HepG2 (cell line): Measurements from ENCODE around the gene KRT82. TPM values are rescaled to one million over a fixed set of nuclear protein-coding genes. Genes with fewer than 3 reads are reported as not detected.
"Not testable (repeated sequence)": the region's sequence is repeated elsewhere in the genome, so short reads cannot be mapped to it uniquely, and the experiment has no call there.

Source experiments
- ATAC-seq: fragments of 200-7000 bp; cut with Tn5 transposase; 3 replicates; pipeline ENCODE4 v1.9.1; 2020; ENCODE audit warnings: mild to moderate bottlenecking, moderate library complexity
- BruUV-seq: library from RNA; stranded (reverse); fragments of 400-500 nt; replicated peaks from 2 replicates; lab custom pipeline; 2021; lab: Mats Ljungman, UMichigan
- CTCF ChIA-PET: fragments of 300-600 bp; formaldehyde crosslinking; extraction: SDS; loops from one replicate; lab custom pipeline; 2021; ENCODE audit warnings: low total read pairs, inconsistent platforms, low intra/inter-chr PET ratio; lab: Yijun Ruan, JAX
- POLR2A ChIA-PET: fragments of 350-600 bp; sonication (Branson Sonifier 250); formaldehyde crosslinking; loops from one replicate; lab custom pipeline; 2020; ENCODE audit warnings: antibody characterized with exemption, inconsistent platforms; lab: Yijun Ruan, JAX
- DNase-seq: peaks from one replicate; pipeline ENCODE4 v3.0.0-alpha.2; 2015; ENCODE audit warnings: low spot score
- FAIRE-seq: peaks from 3 replicates; lab custom pipeline; 2011; peaks lifted over from hg19 to GRCh38; lab: Jason Lieb, UNC
- H2AFZ ChIP-seq: one replicate; pipeline ENCODE4 v1.6.1; 2011; ENCODE audit warnings: low read length, inconsistent platforms
- H3K27ac ChIP-seq: fragments of 300-600 bp; 3 replicates; pipeline ENCODE4 v1.8.0; 2011; ENCODE audit warnings: mixed run types, mild to moderate bottlenecking, mixed read lengths, low read length, inconsistent platforms; ENCODE audit not compliant: insufficient read depth; ENCODE audit errors: extremely low read length
- H3K27me3 ChIP-seq, 2 experiments: fragments of 200-600 bp in 1 of 2; 2 replicates in 1 of 2; 3 replicates in 1 of 2; pipeline versions ENCODE4 v1.6.0 to v1.8.0; 2011; ENCODE audit warnings: low read length in 2 of 2, mild to moderate bottlenecking in 2 of 2, moderate library complexity in 2 of 2, inconsistent platforms in 1 of 2; ENCODE audit not compliant: insufficient read depth in 2 of 2, control insufficient read depth in 1 of 2
- H3K36me3 ChIP-seq, 2 experiments: fragments of 200-600 bp in 1 of 2; replicated peaks in 1 of 2; 2 replicates in 1 of 2; 3 replicates in 1 of 2; pipeline versions ENCODE4 v1.5.1 to v1.8.0; 2011; ENCODE audit warnings: low read length in 2 of 2, inconsistent platforms in 1 of 2; ENCODE audit not compliant: insufficient read depth in 2 of 2, control insufficient read depth in 1 of 2
- H3K4me1 ChIP-seq: 2 replicates; pipeline ENCODE4 v1.5.1; 2012; ENCODE audit warnings: low read length, inconsistent platforms; ENCODE audit not compliant: insufficient read depth
- H3K4me2 ChIP-seq: 2 replicates; pipeline ENCODE4 v1.6.0; 2011; ENCODE audit warnings: low read depth, low read length, inconsistent platforms
- H3K4me3 ChIP-seq, 3 experiments: fragments of 200-600 bp in 1 of 3; sonication (generic), shearing (Covaris generic) in 1 of 3; replicated peaks in 1 of 3; 2 replicates each; pipeline ENCODE4 v1.5.1; 2011 to 2016; ENCODE audit warnings: low read length in 3 of 3, inconsistent platforms in 2 of 3, low read depth in 2 of 3, mild to moderate bottlenecking in 2 of 3, control low read depth in 1 of 3, mixed read lengths in 1 of 3; ENCODE audit not compliant: insufficient read depth in 1 of 3
- H3K79me2 ChIP-seq: one replicate; pipeline ENCODE4 v1.6.1; 2011; ENCODE audit warnings: low read length, inconsistent platforms; ENCODE audit not compliant: insufficient read depth
- H3K9ac ChIP-seq: 2 replicates; pipeline ENCODE4 v1.6.0; 2011; ENCODE audit warnings: mild to moderate bottlenecking, low read depth, low read length, inconsistent platforms; ENCODE audit not compliant: insufficient read depth
- H3K9me3 ChIP-seq: 2 replicates; pipeline ENCODE4 v1.5.1; 2012; ENCODE audit warnings: mild to moderate bottlenecking, low read length
- H4K20me1 ChIP-seq: 2 replicates; pipeline ENCODE4 v1.6.0; 2011; ENCODE audit warnings: inconsistent platforms, mild to moderate bottlenecking, low read length, moderate library complexity; ENCODE audit not compliant: insufficient read depth
- BHLHE40 ChIP-seq: IDR thresholded peaks from 2 replicates; pipeline ENCODE4 v1.6.1; 2011; ENCODE audit warnings: low read length, improper control_type of control experiment
- FOXA1 ChIP-seq, 2 experiments: fragments of 450-650 bp in 1 of 2; sonication (generic) in 1 of 2; formaldehyde crosslinking in 1 of 2; IDR thresholded peaks; 2 replicates each; pipeline versions ENCODE4 v1.4.0 to v1.6.1; 2016 to 2020; ENCODE audit warnings: missing genetic modification reagents in 1 of 2
- JARID2 ChIP-seq: sonication (generic); formaldehyde crosslinking; IDR thresholded peaks from 2 replicates; pipeline ENCODE4 v1.8.1; 2023; ENCODE audit warnings: missing genetic modification reagents, inconsistent platforms; ENCODE audit not compliant: insufficient replicate concordance
- MAFG ChIP-seq: sonication (generic); formaldehyde crosslinking; IDR thresholded peaks from 2 replicates; pipeline ENCODE4 v1.5.1; 2020; ENCODE audit warnings: mild to moderate bottlenecking, missing genetic modification reagents
- TERF1 ChIP-seq: sonication (generic); formaldehyde crosslinking; IDR thresholded peaks from 2 replicates; pipeline ENCODE4 v1.8.0; 2022; ENCODE audit warnings: mild to moderate bottlenecking, missing genetic modification reagents, moderate library complexity
- XRCC5 ChIP-seq: fragments of 200-400 bp; formaldehyde crosslinking; optimal IDR thresholded peaks from 2 replicates; pipeline ENCODE3; 2017; ENCODE audit warnings: mild to moderate bottlenecking, low read length
- ZNF720 ChIP-seq: sonication (generic); formaldehyde crosslinking; IDR thresholded peaks from 2 replicates; pipeline ENCODE4 v1.4.0; 2020; ENCODE audit warnings: missing genetic modification reagents
- WGBS: methylation state at CpG from one replicate; pipeline ENCODE4 v1.1.6; 2017; ENCODE audit warnings: low lambda C conversion rate; 5-methylcytosine and 5-hydroxymethylcytosine counted together
- in situ Hi-C: cut with HindIII; loops from 2 replicates; pipeline ENCODE4 v1.10.0; 2017; ENCODE audit warnings: low pct_unique_long_range_greater_than_20kb; ENCODE audit not compliant: extremely low pct_ligation_motif_present
- intact Hi-C: fragments of 100-400 bp; cut with micrococcal nuclease; formaldehyde crosslinking; loops from one replicate; pipeline ENCODE4 v1.10.0; 2022; ENCODE audit not compliant: unreplicated experiment
- polyA plus RNA-seq, 8 experiments: library from polyadenylated mRNA; depleted of rRNA in 3 of 8; stranded (reverse) in 7 of 8; unstranded in 1 of 8; fragments of >200 nt; fragmentation: Illumina TruSeq in 4 of 8; extraction: Trizol in 4 of 8; gene quantifications; 2 replicates each; pipeline versions ENCODE4 v1.2.1 to v1.2.3, GENCODE V29; 2011 to 2016; ENCODE audit warnings: low read depth in 4 of 8, missing spikeins in 1 of 8, mixed read lengths in 1 of 8; ENCODE audit not compliant: insufficient read depth in 1 of 8
- total RNA-seq, 5 experiments: library from RNA; depleted of rRNA; stranded (reverse); fragments of >200 nt; fragmentation: Illumina TruSeq; extraction: Trizol; gene quantifications; 2 replicates each; pipeline ENCODE4 v1.2.3, GENCODE V29; 2016; ENCODE audit warnings: low read depth in 1 of 5
- TF ChIP-seq, protein P1 (sequence below): IDR thresholded peaks from 2 replicates; pipeline ENCODE4 v1.6.1; 2016; ENCODE audit warnings: missing compliant biosample characterization, missing genetic modification reagents, borderline replicate concordance
- TF ChIP-seq, protein P2 (sequence below): IDR thresholded peaks from 2 replicates; pipeline ENCODE4 v1.6.1; 2012; ENCODE audit warnings: inconsistent platforms

Gene KRT82
- total and polyA plus RNA-seq, 2 of the 13 experiments (the other 11 are each of a cell fraction or from before 2014, with no cell fraction given) = not detected

DNA sequence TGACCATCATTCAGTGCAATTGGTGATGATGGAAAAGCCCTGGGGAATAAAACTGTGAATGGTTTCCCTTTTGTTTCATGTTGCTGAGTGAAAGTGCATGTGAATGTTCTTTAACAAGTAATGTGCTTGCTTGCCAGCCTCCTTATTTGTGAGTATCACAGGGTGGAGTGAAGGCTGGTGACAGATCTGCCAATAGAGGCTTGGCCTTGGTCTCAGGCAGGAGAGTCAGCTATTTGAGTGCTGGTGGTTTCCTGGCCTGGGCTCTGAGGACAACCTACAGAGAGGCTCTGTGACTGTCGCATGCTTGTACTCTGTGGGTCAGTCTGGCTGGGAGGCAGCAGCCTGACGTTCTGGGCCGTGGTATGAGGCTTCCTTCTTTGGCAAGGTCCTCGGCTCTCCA, 59.5 kb downstream of the KRT82 start:
- H3K4me3 ChIP-seq = no peak overlapping the region
- no peaks in the 10 kb centered on the region for H3K79me2 ChIP-seq
- H3K4me1 ChIP-seq = peaks cover 10% of the 10 kb centered on the region
- no peaks in the 10 kb centered on the region for H4K20me1 ChIP-seq
- CTCF ChIA-PET = no interaction called here
- peaks cover 2 to 33% of the 10 kb centered on the region in 2 experiments for H3K27me3 ChIP-seq
- no peak overlapping the region for H3K4me2 ChIP-seq
- TF ChIP-seq, protein P1, sequence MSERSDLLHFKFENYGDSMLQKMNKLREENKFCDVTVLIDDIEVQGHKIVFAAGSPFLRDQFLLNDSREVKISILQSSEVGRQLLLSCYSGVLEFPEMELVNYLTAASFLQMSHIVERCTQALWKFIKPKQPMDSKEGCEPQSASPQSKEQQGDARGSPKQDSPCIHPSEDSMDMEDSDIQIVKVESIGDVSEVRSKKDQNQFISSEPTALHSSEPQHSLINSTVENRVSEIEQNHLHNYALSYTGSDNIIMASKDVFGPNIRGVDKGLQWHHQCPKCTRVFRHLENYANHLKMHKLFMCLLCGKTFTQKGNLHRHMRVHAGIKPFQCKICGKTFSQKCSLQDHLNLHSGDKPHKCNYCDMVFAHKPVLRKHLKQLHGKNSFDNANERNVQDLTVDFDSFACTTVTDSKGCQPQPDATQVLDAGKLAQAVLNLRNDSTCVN (CRISPR knock-in tag) = no peak
- TF ChIP-seq ZNF720 = no peak
- no peak for TF ChIP-seq TERF1 (CRISPR knock-in tag)
- TF ChIP-seq FOXA1 (IDR thresholded peaks at IDR 0.05) = no peak
- no peak for TF ChIP-seq FOXA1 (CRISPR knock-in tag; IDR thresholded peaks at IDR 0.05)
- no peak for TF ChIP-seq MAFG
- no peak for TF ChIP-seq XRCC5
- no peak for TF ChIP-seq BHLHE40
- TF ChIP-seq, protein P2, sequence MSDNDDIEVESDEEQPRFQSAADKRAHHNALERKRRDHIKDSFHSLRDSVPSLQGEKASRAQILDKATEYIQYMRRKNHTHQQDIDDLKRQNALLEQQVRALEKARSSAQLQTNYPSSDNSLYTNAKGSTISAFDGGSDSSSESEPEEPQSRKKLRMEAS = no peak
- no peak for TF ChIP-seq JARID2 (CRISPR knock-in tag)
- no TSS peak for BruUV-seq
- FAIRE-seq (no peak), DNase-seq (no peak), ATAC-seq (peak; percentile 37; the same call in 2 of the 3 replicates)
- no peak overlapping the region for H3K9ac ChIP-seq
- H3K27ac ChIP-seq = no peak overlapping the region
- intact Hi-C loops (no loop called here), in situ Hi-C loops (no loop called here)
- POLR2A ChIA-PET = no interaction called here
- H3K36me3 ChIP-seq = no peaks in the 10 kb centered on the region
- H2AFZ ChIP-seq = no peak overlapping the region
- no peaks in the 10 kb centered on the region for H3K9me3 ChIP-seq
- WGBS = 0% methylated on average over 4 of the region's 4 CpGs

- H2AFZ ChIP-seq, in situ Hi-C loops, BruUV-seq, H3K27ac ChIP-seq, intact Hi-C loops, ATAC-seq, H3K9ac ChIP-seq, H3K79me2 ChIP-seq, H3K9me3 ChIP-seq, H3K4me2 ChIP-seq, DNase-seq, H3K4me1 ChIP-seq, H3K4me3 ChIP-seq, FAIRE-seq, CTCF ChIA-PET, POLR2A ChIA-PET, H3K36me3 ChIP-seq, H4K20me1 ChIP-seq: not testable (repeated sequence)
- H3K27me3 ChIP-seq = peaks cover 3 to 37% of the 10 kb centered on the region in 2 experiments
- WGBS = 42% methylated on average over 5 of the region's 8 CpGs
These were observed 61.1 kb downstream of the KRT82 start for GRCh38 chr12:52345041-52345440.
